HG03565 (cell line): ENCODE results near the gene PPP1R13L.
A peak's percentile ranks its signal among the peaks of the same experiment; 100 is the strongest.
"Not testable (repeated sequence)": the region's sequence is repeated elsewhere in the genome, so short reads cannot be mapped to it uniquely, and the experiment has no call there.

Experiments used
- ATAC-seq: cut with Tn5 transposase; IDR thresholded peaks from one replicate; pipeline ENCODE4 v1.9.1; 2021; ENCODE audit warnings: mild to moderate bottlenecking, moderate library complexity; ENCODE audit not compliant: unreplicated experiment

Gene PPP1R13L

DNA sequence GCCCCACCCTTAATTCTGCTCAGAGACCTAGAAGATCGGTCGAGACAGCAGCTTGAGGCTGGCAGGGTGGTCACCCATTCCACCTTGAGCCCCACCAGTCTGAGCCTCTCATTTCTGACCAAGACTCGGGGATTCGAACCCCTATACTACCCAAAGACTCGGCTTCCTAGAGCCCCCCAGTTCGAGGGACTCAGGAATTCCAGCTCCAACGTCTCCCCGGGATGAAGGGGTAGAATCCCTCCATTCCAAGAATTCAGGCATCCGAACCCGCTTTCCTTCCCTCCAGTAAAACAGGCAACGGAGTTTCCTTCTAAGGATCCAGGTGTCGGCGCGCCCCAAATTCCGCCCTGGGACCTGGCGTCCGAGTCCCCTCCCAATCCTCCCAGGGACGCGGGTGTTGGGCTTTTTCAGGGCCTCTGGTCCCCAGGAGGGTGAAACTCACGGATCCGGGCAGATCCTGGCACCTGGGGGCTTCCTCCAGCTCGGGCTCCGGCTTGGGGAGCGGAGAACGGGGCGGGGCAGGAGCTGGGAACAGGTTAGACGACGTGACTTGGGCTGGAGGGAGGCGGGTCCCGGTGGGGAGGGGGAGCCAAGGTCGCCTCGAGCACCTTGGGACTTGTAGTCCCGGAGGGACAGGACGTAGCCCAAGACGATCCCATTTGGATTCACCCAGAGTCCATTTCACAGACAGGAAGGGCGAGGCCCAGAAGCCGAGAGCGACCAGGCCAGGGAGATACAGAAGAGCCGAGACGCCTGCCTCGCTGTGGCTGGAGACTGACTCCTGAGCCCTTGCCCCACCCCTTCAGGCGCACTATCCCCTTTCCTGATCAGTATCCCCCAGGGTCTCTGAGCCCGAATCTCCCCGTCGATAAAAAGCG is at the start of gene PPP1R13L:
PPP1R13L (minus strand) TSS at position 513 of the 878 bp plus-strand sequence. CDS start 6,751 bp downstream, outside the sequence.
- ATAC-seq, result peak; percentile 13

GRCh38 chr19:45451850-45452387 is 47.0 kb upstream of the PPP1R13L start:
- no peak for ATAC-seq

DNA sequence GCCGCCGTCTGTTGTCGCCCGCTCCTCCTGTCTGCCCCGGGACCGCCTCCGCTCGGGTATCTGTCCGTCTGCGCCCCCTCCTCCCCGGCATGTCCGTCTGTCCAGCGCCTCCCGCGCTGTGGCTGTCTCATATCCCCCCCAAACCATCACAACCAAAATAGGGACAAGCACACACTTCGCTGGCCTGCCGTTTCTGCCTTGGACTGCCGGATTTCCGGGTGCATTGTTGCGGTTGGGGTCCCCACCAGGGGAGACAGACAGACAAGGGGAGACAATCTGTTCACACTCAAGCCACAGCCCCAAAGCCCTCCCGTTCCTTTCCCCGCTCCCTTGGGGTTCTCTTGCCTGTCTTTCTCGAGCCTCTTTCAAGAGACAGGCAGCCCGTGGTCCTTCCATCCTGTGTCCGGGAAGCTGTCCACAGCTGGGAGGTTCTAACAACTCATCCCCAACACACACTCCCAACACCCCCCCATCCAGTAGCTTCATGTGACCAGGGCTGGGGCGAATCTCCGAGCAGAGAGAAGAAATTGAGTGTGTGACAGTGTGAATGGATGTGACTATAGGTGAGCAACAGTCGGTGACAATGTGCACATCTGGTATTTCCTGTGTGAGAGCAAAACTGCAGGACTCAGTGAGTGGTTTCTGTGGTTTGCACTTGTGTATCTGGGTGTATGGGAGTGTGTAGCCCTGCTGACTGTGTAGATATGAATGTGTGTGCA is 46.4 kb upstream of the PPP1R13L start:
- no peak for ATAC-seq

DNA sequence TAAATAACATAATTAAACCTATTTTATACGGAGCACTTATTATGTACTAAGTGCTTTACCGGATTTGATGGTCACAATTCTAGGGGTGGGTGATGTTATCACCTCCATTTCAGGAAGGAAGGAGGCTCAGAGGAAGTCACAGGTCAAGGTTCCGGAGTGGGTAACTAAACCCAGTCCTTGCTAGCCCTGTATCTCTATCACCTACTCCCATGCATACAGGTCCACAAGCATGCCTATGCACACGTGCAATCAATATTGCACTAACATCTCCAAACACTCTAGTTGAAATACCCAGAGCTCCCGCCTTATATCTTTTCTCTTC is 45.1 kb upstream of the PPP1R13L start:
- no peak for ATAC-seq

DNA sequence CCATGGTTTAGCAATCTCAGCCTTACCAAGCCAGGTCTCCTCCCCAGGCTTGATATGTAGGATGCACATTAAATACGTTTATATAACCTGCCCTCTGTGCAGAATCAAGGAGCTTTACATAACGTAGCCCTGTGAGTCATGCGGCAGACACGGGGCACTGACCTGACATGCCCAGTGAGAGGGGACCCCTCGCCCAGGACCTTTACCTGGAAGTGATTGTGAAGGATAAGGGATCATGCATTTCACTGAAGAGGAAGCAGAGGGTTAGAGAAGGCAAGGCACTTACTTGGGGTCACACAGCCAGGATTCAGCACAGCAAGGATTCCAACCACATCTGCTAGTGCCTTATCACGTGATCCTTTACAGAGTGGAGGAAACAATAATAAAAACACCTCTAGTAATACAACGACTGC is 44.0 kb upstream of the PPP1R13L start:
- no peak for ATAC-seq

GRCh38 chr19:45448425-45448756 is 43.5 kb upstream of the PPP1R13L start:
- ATAC-seq, result no peak

DNA sequence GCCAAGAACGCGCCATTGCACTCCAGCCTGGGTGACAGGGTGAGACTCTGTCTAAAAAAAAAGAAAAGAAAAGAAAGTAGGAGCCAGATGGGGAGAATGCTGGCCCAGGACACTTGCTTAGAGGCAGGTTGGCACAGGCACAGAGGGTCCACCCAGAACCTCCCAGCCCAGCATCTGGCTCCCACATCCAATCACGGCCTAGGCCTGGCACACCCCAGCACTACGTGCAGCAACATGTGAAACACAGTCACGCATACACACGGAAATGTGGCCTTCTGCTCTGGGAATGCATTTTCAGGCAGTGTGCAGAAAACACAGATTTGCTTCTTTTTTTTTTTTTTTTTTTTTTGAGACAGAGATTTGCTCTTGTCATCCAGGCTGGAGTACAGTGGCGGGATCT is 42.1 kb upstream of the PPP1R13L start:
- ATAC-seq, result no peak

DNA sequence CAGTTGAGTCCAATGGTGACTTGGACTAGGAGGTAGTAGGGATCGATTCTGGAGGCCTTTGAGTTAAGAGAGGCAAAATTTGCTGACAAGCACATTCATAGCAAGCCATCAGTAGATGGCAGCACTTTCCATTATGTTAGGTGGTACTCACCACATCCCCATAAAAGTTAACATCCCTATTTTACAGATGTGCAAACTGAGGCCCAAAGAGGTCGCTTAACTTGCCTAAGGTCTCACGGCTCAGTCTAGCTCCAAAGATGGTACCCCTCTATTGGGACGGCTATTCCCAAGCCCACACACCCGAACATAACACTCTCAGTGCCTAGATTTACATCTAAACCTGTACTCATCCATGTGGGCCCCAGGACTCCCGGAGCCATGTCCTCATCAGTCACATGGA is 41.4 kb upstream of the PPP1R13L start:
- ATAC-seq, result no peak

GRCh38 chr19:45445139-45445538 is 40.3 kb upstream of the PPP1R13L start:
- no peak for ATAC-seq

GRCh38 chr19:45444318-45445041 is 39.6 kb upstream of the PPP1R13L start:
- no peak for ATAC-seq

GRCh38 chr19:45443462-45444317 is 38.8 kb upstream of the PPP1R13L start:
- no peak for ATAC-seq

DNA sequence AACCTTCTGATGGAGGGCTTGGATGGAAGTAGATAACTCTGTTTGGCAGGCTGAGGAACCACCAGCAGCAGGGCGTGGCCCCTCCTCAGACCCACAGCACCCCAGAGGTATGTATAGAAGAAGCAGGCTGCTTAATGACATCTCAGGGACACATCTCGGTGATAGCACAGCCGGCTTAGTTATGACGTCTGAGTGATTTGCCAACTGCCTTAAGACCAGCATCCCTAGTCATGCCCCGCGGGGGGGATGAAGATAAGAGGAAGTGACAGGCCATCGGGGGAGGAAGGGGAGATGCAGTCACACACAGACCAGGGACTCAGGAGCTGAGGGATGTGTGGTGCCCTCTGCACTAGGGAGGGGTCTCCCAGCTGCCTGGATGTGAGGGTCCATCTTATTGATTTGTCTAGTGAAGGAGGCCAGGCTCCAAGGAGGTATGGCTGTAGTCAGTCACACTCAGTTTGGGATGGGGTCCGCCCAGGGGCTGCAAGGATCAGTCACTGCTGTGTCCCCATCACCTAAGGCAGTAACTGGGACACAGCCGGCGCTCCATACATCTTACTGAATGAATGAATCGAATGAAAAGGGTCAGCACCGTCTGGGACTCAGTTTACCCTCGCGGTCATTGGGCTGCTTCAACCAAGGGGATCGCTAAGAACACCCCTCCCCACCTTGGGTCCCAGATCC is 38.1 kb upstream of the PPP1R13L start:
- ATAC-seq, result no peak

DNA sequence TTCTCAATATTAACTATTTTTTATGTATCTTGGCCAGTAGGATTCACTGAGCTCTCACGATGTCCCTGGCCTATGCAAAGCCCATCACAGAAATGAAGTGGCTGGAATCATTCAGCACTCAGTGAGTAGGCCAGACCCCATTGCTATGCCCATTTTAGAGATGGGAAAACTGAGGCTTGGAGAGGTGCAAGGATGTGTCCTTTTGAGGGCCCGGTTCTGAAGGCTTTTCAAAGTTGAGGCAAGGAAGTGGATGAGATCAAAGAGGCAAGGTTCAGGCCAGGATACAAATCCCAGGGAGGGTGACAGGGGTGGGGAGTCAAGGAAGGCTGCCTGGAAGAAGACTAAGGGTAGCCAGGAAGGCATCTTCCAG is 37.5 kb upstream of the PPP1R13L start:
- ATAC-seq, result no peak

GRCh38 chr19:45440873-45441654 is 36.2 kb upstream of the PPP1R13L start:
- ATAC-seq, result no peak

GRCh38 chr19:45440259-45440638 is 35.4 kb upstream of the PPP1R13L start:
- no peak for ATAC-seq

DNA sequence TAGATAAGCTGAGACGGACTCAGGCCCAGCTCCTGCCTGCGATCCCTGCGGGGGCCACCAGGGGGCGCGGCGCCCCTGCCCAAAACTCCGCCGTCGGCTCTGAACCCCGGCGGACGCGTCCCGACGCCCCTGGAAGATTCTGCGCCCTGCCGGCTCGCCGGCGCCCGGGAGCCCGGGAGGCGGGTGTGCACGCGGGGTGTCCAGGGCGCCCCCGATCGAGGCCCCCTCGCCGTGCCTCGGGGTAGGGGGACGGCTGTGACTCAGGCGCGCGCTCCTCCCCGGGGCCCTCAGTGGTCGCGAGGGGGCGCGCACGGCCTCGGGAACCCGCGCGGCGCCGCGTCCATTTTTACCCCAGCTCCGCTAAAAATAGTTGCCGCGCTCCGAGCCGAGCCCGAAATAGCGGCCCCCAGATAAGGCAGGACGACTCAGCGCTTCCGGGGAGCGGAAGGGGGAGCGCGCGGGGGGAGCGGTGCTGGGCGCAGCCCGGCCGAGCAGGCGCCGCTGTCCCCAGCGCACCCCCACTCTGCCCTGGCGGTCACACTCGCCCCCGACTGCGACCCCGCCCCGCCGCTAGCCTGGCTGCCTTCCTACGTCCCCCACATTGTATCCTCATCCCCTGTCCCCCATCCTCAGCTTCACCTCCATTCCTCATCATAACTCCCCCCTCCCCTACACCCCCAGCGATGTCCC is 34.8 kb upstream of the PPP1R13L start:
- peak; percentile 47 for ATAC-seq

GRCh38 chr19:45439190-45439568 is 34.3 kb upstream of the PPP1R13L start:
- no peak for ATAC-seq

- no peak for ATAC-seq
These were observed 32.5 kb upstream of the PPP1R13L start for GRCh38 chr19:45437328-45437727.

GRCh38 chr19:45432543-45432942 is 27.7 kb upstream of the PPP1R13L start:
- ATAC-seq, result not testable (repeated sequence)
